ENCODE results near the gene REPIN1. TPM values are rescaled to one million over a fixed set of nuclear protein-coding genes. Genes with fewer than 3 reads are reported as not detected.

The REPIN1 gene
- total RNA-seq, 1 donor from 2014 or later: 127 TPM

GRCh38 chr7:150421831-150422230 lies 53.2 kb downstream of the REPIN1 start:
- no peak for TF ChIP-seq CTCF (conservative IDR thresholded peaks at IDR 0.05; ENCODE audit: low read depth, low read length)
- DNase-seq (ENCODE audit: low read depth): no peak
- no peak overlapping the region for H3K4me3 ChIP-seq (ENCODE audit: low read depth, low read length)

Other genes starting within 250 kb of the REPIN1 start
- gene LRRC61, start 45.5 kb upstream of the REPIN1 start, total RNA-seq: 45.4 and 60.3 TPM in 2 replicates
- 5.5 and 22.1 TPM in 2 replicates for gene ACTR3C, start 45.3 kb upstream of the REPIN1 start, total RNA-seq
- gene RARRES2, start 27.2 kb upstream of the REPIN1 start, total RNA-seq: 6.1 and 9.1 TPM in 2 replicates
- 4.8 and 8.6 TPM in 2 replicates for gene ZNF775, start 10.5 kb downstream of the REPIN1 start, total RNA-seq
- not detected in 2 replicates for gene GIMAP8, start 81.8 kb downstream of the REPIN1 start, total RNA-seq
- not detected in 2 replicates for gene GIMAP7, start 146.1 kb downstream of the REPIN1 start, total RNA-seq
- not detected in 2 replicates for gene GIMAP4, start 198.6 kb downstream of the REPIN1 start, total RNA-seq